Retinal pigment epithelial cell (primary cell): ENCODE results near the gene DOCK11.

Experiments used
- DNase-seq: peaks from one replicate; pipeline ENCODE4 v3.0.0-alpha.2; 2010; ENCODE audit warnings: low read depth
- H3K4me3 ChIP-seq: 2 replicates; pipeline ENCODE4 v1.5.1; 2011; ENCODE audit warnings: mild to moderate bottlenecking, low read length, control low read depth, moderate library complexity
- CTCF ChIP-seq: conservative IDR thresholded peaks from 2 replicates; pipeline ENCODE4 v1.5.1; 2011; ENCODE audit warnings: low read depth, low read length, control low read depth, inconsistent platforms

DOCK11 gene

GRCh38 chrX:118503260-118504041, 7.8 kb downstream of the DOCK11 start:
- DNase-seq, result no peak
- no peak for TF ChIP-seq CTCF
- no peak overlapping the region for H3K4me3 ChIP-seq

- no peak for TF ChIP-seq CTCF
- DNase-seq, result no peak
- no peak overlapping the region for H3K4me3 ChIP-seq
Observed at GRCh38 chrX:118504581-118504980, 9.0 kb downstream of the DOCK11 start.

GRCh38 chrX:118506805-118507480, 11.3 kb downstream of the DOCK11 start:
- TF ChIP-seq CTCF, result no peak
- DNase-seq, result no peak
- no peak overlapping the region for H3K4me3 ChIP-seq

GRCh38 chrX:118507766-118508165, 12.2 kb downstream of the DOCK11 start:
- no peak overlapping the region for H3K4me3 ChIP-seq
- DNase-seq, result no peak
- TF ChIP-seq CTCF, result no peak

GRCh38 chrX:118508221-118508620, 12.6 kb downstream of the DOCK11 start:
- no peak overlapping the region for H3K4me3 ChIP-seq
- TF ChIP-seq CTCF, result no peak
- no peak for DNase-seq

- TF ChIP-seq CTCF, result no peak
- H3K4me3 ChIP-seq, result no peak overlapping the region
- no peak for DNase-seq
Observed at GRCh38 chrX:118508635-118509034, 13.0 kb downstream of the DOCK11 start.

DNA sequence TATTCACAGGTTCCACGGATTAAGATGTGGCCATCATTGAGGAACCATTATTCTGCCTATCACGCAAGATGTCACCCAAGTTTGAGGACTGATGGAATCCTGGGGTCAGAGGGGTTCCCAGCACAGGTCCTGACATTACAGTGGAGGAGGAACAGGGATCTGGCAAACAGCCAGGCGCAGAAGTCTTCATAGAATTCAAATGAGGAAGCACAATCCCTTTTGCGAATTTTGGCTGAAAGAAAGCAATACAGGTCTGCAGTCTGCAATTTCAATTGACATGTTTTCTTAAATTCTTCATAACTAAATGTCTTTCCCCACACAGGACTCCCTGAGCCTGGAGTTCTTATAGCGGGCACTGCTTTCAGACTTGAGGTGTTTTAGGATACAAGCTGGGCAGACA, 14.5 kb downstream of the DOCK11 start:
- no peak for DNase-seq
- no peak for TF ChIP-seq CTCF

More for the DNA sequence above, 14.5 kb downstream of the DOCK11 start:
- H3K4me3 ChIP-seq, result no peak overlapping the region
